ENCODE data around the gene SLC16A2.

The SLC16A2 gene

DNA sequence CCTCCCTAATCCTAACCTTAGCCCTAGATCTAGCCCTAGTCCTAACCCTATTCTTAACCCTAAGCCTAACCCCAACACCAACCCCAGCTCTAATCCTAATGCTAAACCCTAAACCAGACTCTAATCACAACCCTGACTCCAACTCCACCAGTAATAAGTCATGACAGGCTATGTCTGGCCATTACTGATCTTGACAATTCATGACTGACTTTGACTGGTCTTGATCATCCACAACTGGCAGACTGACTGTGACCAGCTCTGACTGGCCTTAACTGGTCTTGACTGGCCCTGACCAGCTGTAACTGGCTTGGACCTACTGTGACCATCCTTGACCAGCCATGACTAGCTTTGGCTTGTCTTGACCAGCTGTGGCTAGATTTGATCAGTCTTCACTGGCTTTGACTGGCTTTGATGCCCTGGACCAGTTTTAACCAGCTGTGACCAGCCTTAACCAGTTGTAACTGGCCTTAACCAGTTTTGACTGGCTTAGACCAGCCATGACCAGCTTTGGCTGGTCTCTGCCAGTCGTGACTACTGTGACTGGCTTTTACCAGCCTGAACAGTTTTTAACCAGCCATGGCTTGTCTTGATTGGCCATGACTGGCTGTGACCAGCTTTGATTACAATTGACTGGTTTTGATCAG lies 124.7 kb downstream of the SLC16A2 start:
- DNase-seq, result no peak

DNA sequence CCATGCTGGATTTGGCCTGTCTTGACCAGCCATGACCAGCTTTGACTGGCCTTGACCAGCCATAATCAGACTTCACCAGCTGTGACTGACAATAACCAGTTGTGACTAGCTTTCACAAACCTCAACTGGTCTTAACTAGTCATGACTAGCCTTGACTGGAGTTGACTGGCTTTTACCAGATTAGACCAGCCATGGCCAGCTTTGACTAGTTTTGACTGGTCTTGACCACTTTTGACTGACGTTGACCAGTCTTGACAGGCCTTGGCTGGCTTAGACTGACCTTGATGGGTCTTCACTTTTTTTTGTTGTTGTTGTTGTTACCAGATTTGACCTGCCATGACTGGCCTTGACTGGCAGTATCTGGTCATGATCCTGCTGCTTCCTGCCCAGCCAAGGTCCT lies 125.7 kb downstream of the SLC16A2 start:
- DNase-seq, result no peak

GRCh38 chrX:74550295-74550802 lies 129.1 kb downstream of the SLC16A2 start:
- DNase-seq, result peak; percentile 80

GRCh38 chrX:74551934-74552333 lies 130.6 kb downstream of the SLC16A2 start:
- no peak for DNase-seq

- no peak for DNase-seq
These were observed 136.1 kb downstream of the SLC16A2 start for GRCh38 chrX:74557378-74557777.

DNA sequence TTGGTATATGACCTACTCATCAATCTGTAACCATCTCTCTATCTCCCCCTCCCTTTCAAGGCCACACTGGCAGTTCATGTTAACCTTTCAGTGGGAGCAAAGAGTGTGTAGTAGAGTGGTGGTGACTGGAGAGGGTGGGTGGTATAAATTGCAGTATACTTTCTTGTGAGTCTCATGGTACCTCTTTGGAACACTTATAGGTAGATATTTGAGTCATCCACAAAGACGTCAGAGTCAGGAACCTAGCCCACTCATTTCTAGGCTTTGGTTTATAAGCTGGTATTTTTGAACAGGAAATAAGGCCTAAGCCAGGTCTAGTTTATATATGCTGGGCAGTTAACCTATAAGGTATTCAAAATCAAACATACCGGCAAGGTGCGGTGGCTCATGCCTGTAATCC lies 156.8 kb downstream of the SLC16A2 start:
- no peak for DNase-seq

GRCh38 chrX:74579597-74580198 lies 158.4 kb downstream of the SLC16A2 start:
- no peak for DNase-seq

All from NCI-H1694 treated with DMSO at 0.1 percent for 48 hours (cell line).